ENCODE data around the gene SRR. TPM values are rescaled to one million over a fixed set of nuclear protein-coding genes. Genes with fewer than 3 reads are reported as not detected.

SRR gene
- total RNA-seq, 1 donor from 2014 or later, result 16.5 TPM

- no peak overlapping the region for H3K27ac Mint-ChIP-seq (ENCODE audit: unreplicated experiment)
- H3K9me3 Mint-ChIP-seq (ENCODE audit: low read depth), result no peaks in the 10 kb centered on the region
- no peak overlapping the region for H3K4me3 Mint-ChIP-seq (ENCODE audit: unreplicated experiment)
- TF ChIP-seq CTCF (IDR thresholded peaks at IDR 0.05), result no peak
- H3K36me3 Mint-ChIP-seq (ENCODE audit: low read depth), result peaks cover 31% of the 10 kb centered on the region
- H3K27me3 Mint-ChIP-seq (ENCODE audit: low read depth), result no peaks in the 10 kb centered on the region
- peaks cover 3% of the 10 kb centered on the region for H3K4me1 Mint-ChIP-seq (ENCODE audit: low read depth)
- no peak for DNase-seq (ENCODE audit: low spot score)
Measured at GRCh38 chr17:2279707-2280106, 24.0 kb upstream of the SRR start.

- Mint-ChIP-seq H3K4me1 (ENCODE audit: low read depth) (peaks cover 3% of the 10 kb centered on the region), H3K27ac (ENCODE audit: unreplicated experiment) (peak overlapping the region; percentile 60), H3K27me3 (ENCODE audit: low read depth) (no peaks in the 10 kb centered on the region), H3K36me3 (ENCODE audit: low read depth) (peaks cover 32% of the 10 kb centered on the region), H3K4me3 (ENCODE audit: unreplicated experiment) (no peak overlapping the region), H3K9me3 (ENCODE audit: low read depth) (no peaks in the 10 kb centered on the region)
- no peak for DNase-seq (ENCODE audit: low spot score)
- peak; percentile 86 for TF ChIP-seq CTCF (IDR thresholded peaks at IDR 0.05)
Measured at GRCh38 chr17:2282297-2282873, 21.4 kb upstream of the SRR start.

- no peak overlapping the region for H3K4me3 Mint-ChIP-seq (ENCODE audit: unreplicated experiment)
- H3K9me3 Mint-ChIP-seq (ENCODE audit: low read depth), result no peaks in the 10 kb centered on the region
- TF ChIP-seq CTCF (IDR thresholded peaks at IDR 0.05), result no peak
- H3K36me3 Mint-ChIP-seq (ENCODE audit: low read depth), result peaks cover 33% of the 10 kb centered on the region
- no peaks in the 10 kb centered on the region for H3K27me3 Mint-ChIP-seq (ENCODE audit: low read depth)
- H3K4me1 Mint-ChIP-seq (ENCODE audit: low read depth), result peaks cover 3% of the 10 kb centered on the region
- DNase-seq (ENCODE audit: low spot score), result no peak
- no peak overlapping the region for H3K27ac Mint-ChIP-seq (ENCODE audit: unreplicated experiment)
Measured at GRCh38 chr17:2283302-2283701, 20.4 kb upstream of the SRR start.

- Mint-ChIP-seq H3K27me3 (ENCODE audit: low read depth) (no peaks in the 10 kb centered on the region), H3K27ac (ENCODE audit: unreplicated experiment) (no peak overlapping the region), H3K36me3 (ENCODE audit: low read depth) (peaks cover 23% of the 10 kb centered on the region), H3K4me1 (ENCODE audit: low read depth) (peaks cover 8% of the 10 kb centered on the region), H3K9me3 (ENCODE audit: low read depth) (no peaks in the 10 kb centered on the region), H3K4me3 (ENCODE audit: unreplicated experiment) (no peak overlapping the region)
- TF ChIP-seq CTCF (IDR thresholded peaks at IDR 0.05), result no peak
- no peak for DNase-seq (ENCODE audit: low spot score)
Measured at GRCh38 chr17:2289878-2290478, 13.8 kb upstream of the SRR start.

GRCh38 chr17:2292100-2292499 is 11.7 kb upstream of the SRR start:
- Mint-ChIP-seq H3K4me1 (ENCODE audit: low read depth) (peaks cover 20% of the 10 kb centered on the region), H3K27ac (ENCODE audit: unreplicated experiment) (peak overlapping the region; percentile 58), H3K36me3 (ENCODE audit: low read depth) (peaks cover 34% of the 10 kb centered on the region), H3K27me3 (ENCODE audit: low read depth) (no peaks in the 10 kb centered on the region), H3K4me3 (ENCODE audit: unreplicated experiment) (no peak overlapping the region), H3K9me3 (ENCODE audit: low read depth) (no peaks in the 10 kb centered on the region)
- DNase-seq (ENCODE audit: low spot score), result no peak
- TF ChIP-seq CTCF (IDR thresholded peaks at IDR 0.05), result no peak

Data from chondrocyte (in vitro differentiated cells).